HL-60 (cell line): ENCODE results near the gene EFEMP2.
A peak's percentile ranks its signal among the peaks of the same experiment; 100 is the strongest.

Source experiments
- DNase-seq, 2 experiments: peaks; one replicate each; pipeline ENCODE4 v3.0.0-alpha.2; 2010 to 2020; ENCODE audit warnings: low read depth in 1 of 2, low spot score in 1 of 2
- H3K27ac ChIP-seq: fragments of 250-450 bp; sonication (Bioruptor Pico); replicated peaks from 2 replicates; pipeline ENCODE4 v1.5.1; 2020; ENCODE audit warnings: mild to moderate bottlenecking, moderate library complexity
- H3K27me3 ChIP-seq: fragments of 250-450 bp; sonication (Bioruptor Pico); 2 replicates; pipeline ENCODE4 v1.5.1; 2021; ENCODE audit warnings: mild to moderate bottlenecking, moderate library complexity; ENCODE audit not compliant: insufficient read depth, poor library complexity, severe bottlenecking
- H3K4me3 ChIP-seq: replicated peaks from 2 replicates; pipeline ENCODE4 v1.5.1; 2011; ENCODE audit warnings: mild to moderate bottlenecking, control low read depth, low read length; ENCODE audit not compliant: insufficient read depth
- GABPA ChIP-seq: IDR thresholded peaks from 2 replicates; pipeline ENCODE4 v1.6.1; 2012; ENCODE audit warnings: low read depth
- POLR2AphosphoS5 ChIP-seq: IDR thresholded peaks from 2 replicates; pipeline ENCODE4 v1.6.1; 2012; ENCODE audit warnings: low read depth
- SPI1 ChIP-seq: IDR thresholded peaks from 2 replicates; pipeline ENCODE4 v1.6.1; 2012; ENCODE audit warnings: low read depth, mild to moderate bottlenecking, borderline replicate concordance
- TF ChIP-seq, protein P1 (sequence below): IDR thresholded peaks from one replicate; pipeline ENCODE4 v1.5.1; 2011; ENCODE audit warnings: low read length, control low read depth, inconsistent platforms; ENCODE audit not compliant: insufficient read depth
- TF ChIP-seq, protein P2 (sequence below): IDR thresholded peaks from 2 replicates; pipeline ENCODE4 v1.6.1; 2012; ENCODE audit warnings: low read depth; ENCODE audit not compliant: insufficient replicate concordance

Gene EFEMP2

DNA sequence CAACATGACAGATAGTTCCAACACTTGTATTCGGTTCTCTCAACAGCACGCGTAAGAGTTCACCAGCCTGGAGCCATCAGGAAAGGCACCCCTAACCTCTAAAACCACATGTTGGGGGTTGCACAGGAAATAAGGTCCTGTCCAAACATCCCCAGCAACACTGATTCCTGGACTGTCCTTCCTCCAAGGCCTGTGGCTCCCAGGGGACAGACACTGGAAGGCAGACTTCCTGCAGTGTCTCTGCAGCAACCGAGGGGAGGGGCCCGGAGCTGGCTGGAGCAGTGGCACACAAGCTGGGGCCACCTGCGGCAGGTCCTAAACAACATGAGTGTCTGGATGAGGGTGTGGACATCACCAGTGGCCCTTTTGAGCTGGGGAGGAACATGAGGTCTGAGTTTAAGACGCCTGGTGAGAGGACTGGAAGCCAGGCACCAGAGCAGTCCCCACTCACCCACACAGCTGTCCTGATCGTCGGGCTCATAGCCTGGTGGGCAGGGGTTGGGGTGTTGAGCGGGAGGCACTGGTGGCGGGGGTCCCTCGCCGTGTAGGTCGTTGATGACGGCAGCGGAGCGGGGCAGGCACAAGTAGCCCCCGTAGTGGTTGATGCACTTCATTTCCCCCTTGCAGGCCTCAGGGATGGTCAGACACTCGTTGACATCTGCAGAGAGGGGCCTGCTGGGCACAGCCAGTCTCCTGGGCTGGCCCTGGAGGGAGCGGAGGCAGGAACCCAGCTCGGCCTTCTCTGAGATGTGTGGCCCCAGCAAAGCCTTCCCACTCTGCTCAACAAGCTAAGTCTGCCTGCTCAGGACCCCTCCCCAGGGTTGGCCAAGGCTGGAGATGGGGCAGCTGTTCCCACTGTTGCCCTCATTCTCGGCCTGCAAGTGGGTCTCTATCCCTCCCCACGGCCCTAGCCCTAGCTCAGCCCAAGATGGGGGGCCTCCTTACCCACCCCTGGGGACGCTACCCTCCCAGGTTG lies 1.6 kb downstream of the EFEMP2 start:
- DNase-seq = peak in 1 of 2 experiments; percentile 68
- Histone ChIP-seq H3K4me3 (no peak overlapping the region), H3K27ac (no peak overlapping the region), H3K27me3 (no peaks in the 10 kb centered on the region)
- no peak for TF ChIP-seq GABPA
- TF ChIP-seq POLR2AphosphoS5 = no peak
- TF ChIP-seq, protein P1, sequence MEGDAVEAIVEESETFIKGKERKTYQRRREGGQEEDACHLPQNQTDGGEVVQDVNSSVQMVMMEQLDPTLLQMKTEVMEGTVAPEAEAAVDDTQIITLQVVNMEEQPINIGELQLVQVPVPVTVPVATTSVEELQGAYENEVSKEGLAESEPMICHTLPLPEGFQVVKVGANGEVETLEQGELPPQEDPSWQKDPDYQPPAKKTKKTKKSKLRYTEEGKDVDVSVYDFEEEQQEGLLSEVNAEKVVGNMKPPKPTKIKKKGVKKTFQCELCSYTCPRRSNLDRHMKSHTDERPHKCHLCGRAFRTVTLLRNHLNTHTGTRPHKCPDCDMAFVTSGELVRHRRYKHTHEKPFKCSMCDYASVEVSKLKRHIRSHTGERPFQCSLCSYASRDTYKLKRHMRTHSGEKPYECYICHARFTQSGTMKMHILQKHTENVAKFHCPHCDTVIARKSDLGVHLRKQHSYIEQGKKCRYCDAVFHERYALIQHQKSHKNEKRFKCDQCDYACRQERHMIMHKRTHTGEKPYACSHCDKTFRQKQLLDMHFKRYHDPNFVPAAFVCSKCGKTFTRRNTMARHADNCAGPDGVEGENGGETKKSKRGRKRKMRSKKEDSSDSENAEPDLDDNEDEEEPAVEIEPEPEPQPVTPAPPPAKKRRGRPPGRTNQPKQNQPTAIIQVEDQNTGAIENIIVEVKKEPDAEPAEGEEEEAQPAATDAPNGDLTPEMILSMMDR = no peak
- TF ChIP-seq, protein P2, sequence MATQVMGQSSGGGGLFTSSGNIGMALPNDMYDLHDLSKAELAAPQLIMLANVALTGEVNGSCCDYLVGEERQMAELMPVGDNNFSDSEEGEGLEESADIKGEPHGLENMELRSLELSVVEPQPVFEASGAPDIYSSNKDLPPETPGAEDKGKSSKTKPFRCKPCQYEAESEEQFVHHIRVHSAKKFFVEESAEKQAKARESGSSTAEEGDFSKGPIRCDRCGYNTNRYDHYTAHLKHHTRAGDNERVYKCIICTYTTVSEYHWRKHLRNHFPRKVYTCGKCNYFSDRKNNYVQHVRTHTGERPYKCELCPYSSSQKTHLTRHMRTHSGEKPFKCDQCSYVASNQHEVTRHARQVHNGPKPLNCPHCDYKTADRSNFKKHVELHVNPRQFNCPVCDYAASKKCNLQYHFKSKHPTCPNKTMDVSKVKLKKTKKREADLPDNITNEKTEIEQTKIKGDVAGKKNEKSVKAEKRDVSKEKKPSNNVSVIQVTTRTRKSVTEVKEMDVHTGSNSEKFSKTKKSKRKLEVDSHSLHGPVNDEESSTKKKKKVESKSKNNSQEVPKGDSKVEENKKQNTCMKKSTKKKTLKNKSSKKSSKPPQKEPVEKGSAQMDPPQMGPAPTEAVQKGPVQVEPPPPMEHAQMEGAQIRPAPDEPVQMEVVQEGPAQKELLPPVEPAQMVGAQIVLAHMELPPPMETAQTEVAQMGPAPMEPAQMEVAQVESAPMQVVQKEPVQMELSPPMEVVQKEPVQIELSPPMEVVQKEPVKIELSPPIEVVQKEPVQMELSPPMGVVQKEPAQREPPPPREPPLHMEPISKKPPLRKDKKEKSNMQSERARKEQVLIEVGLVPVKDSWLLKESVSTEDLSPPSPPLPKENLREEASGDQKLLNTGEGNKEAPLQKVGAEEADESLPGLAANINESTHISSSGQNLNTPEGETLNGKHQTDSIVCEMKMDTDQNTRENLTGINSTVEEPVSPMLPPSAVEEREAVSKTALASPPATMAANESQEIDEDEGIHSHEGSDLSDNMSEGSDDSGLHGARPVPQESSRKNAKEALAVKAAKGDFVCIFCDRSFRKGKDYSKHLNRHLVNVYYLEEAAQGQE = no peak
- no peak for TF ChIP-seq SPI1

DNA sequence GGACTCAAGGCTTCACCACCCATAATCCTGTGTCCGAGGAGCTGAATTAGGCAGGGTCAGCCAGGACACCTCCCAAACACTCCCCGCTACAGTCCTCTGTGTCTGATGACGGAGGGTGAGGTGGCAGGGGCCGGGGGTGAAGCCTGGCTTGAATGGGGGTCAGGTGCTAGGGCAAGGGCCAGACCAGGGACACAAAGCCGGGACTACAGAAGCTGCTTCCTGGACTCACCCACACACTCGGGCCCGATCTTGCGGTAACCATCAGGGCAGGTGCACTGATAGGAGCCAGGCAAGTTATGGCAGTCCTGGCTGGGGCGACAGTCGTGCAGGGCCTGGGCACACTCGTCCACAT lies 2.3 kb downstream of the EFEMP2 start:
- H3K27ac ChIP-seq = no peak overlapping the region
- TF ChIP-seq, protein P1 = no peak
- no peak; the same call in 1 of the 2 replicates for TF ChIP-seq POLR2AphosphoS5
- H3K27me3 ChIP-seq = no peaks in the 10 kb centered on the region
- H3K4me3 ChIP-seq = no peak overlapping the region
- no peak for DNase-seq

DNA sequence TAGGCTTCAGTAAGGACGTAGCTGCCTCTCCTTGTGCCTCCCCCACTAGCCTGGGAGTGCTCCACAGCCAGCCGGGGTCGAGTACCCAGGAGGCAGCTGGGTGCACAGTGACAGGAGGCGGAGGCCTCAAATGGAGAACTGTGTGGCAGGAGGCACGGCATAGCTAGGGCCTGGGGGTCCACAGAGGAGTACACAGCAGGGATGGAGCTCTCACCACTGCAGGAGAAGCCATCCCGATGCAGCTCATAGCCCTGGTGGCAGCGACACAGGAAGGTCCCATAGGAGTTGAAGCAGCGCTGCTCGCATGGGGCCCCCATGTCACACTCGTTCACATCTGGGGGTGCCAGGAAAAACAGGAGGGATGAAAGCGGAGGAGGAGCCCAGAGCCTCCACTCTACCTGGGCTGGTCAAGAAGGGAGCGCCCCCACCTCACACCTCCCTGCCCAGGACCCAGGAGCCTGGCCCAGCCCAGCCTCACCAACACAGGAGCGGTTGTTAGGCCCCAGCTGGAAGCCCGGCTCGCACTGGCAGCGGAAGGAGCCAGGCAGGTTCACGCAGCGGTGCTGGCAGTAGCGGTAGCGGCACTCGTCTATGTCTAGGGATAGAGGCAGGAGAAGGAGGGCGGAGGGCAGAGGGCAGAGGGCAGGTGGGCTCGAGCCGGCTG lies 2.8 kb downstream of the EFEMP2 start:
- Histone ChIP-seq H3K27ac (no peak overlapping the region), H3K27me3 (no peaks in the 10 kb centered on the region), H3K4me3 (no peak overlapping the region)
- no peak for DNase-seq
- TF ChIP-seq GABPA (no peak), POLR2AphosphoS5 (peak; percentile 24; the same call in 1 of the 2 replicates)

DNA sequence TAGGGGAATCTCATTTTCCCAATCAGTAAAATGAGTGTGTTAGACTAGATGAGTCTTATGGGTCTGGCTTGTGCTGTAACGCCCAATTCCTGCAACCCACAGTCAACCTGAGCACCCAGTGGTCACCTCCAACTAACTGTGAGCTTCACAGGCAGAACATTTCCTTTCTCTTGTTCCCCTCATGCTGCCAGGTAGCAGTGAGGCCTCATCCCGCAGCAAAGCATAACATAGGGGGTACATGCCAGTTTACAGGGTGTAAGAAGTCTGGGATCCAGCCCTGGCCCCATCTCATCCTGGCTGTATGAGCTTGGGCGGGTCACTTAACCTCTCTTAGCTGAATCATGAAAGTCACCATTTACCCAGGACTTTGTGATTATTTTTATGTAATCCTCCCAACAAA lies 3.7 kb downstream of the EFEMP2 start:
- H3K27ac ChIP-seq = no peak overlapping the region
- no peak overlapping the region for H3K4me3 ChIP-seq
- no peak for TF ChIP-seq POLR2AphosphoS5
- no peak for TF ChIP-seq GABPA
- no peak for TF ChIP-seq SPI1
- TF ChIP-seq, protein P2 = no peak
- TF ChIP-seq, protein P1 = no peak
- no peak for DNase-seq
- no peaks in the 10 kb centered on the region for H3K27me3 ChIP-seq
